Activated T-cell treated with anti-CD3 and anti-CD28 coated beads, Interleukin-2, amount 50 U/mL, for 1 hour (primary cell): ENCODE data around the gene ZFYVE19.
A peak's percentile ranks its signal among the peaks of the same experiment; 100 is the strongest.

Experiments used
- DNase-seq: peaks from one replicate; pipeline ENCODE4 v3.0.0-alpha.2; 2020

ZFYVE19 gene

GRCh38 chr15:40776537-40777141, 30.2 kb upstream of the ZFYVE19 start:
- DNase-seq, result no peak

GRCh38 chr15:40782609-40783227, 24.2 kb upstream of the ZFYVE19 start:
- peak; percentile 84 for DNase-seq

GRCh38 chr15:40785164-40785563, 21.7 kb upstream of the ZFYVE19 start:
- no peak for DNase-seq

GRCh38 chr15:40785814-40786213, 21.1 kb upstream of the ZFYVE19 start:
- DNase-seq, result no peak

- peak; percentile 50 for DNase-seq
Observed at GRCh38 chr15:40787344-40787841, 19.5 kb upstream of the ZFYVE19 start.

GRCh38 chr15:40787991-40788390, 18.9 kb upstream of the ZFYVE19 start:
- DNase-seq, result no peak

- no peak for DNase-seq
Observed at GRCh38 chr15:40789119-40789518, 17.8 kb upstream of the ZFYVE19 start.

GRCh38 chr15:40789999-40790398, 16.9 kb upstream of the ZFYVE19 start:
- no peak for DNase-seq

- no peak for DNase-seq
Observed at GRCh38 chr15:40790718-40791117, 16.2 kb upstream of the ZFYVE19 start.

- DNase-seq, result no peak
Observed at GRCh38 chr15:40792394-40792793, 14.5 kb upstream of the ZFYVE19 start.

- DNase-seq, result no peak
Observed at GRCh38 chr15:40793216-40793989, 13.5 kb upstream of the ZFYVE19 start.

- no peak for DNase-seq
Observed at GRCh38 chr15:40796041-40796440, 10.8 kb upstream of the ZFYVE19 start.

- no peak for DNase-seq
Observed at GRCh38 chr15:40796512-40796911, 10.4 kb upstream of the ZFYVE19 start.

GRCh38 chr15:40799523-40799922, 7.4 kb upstream of the ZFYVE19 start:
- DNase-seq, result no peak

GRCh38 chr15:40803076-40803475, 3.8 kb upstream of the ZFYVE19 start:
- no peak for DNase-seq

GRCh38 chr15:40803688-40804087, 3.2 kb upstream of the ZFYVE19 start:
- no peak for DNase-seq

- DNase-seq, result no peak
Observed at GRCh38 chr15:40806672-40807027, 239 bp upstream of the ZFYVE19 start.

GRCh38 chr15:40807888-40808461, 1.1 kb downstream of the ZFYVE19 start:
- DNase-seq, result no peak

- no peak for DNase-seq
Observed at GRCh38 chr15:40808861-40809450, 2.1 kb downstream of the ZFYVE19 start.

GRCh38 chr15:40812721-40813425, 6.0 kb downstream of the ZFYVE19 start:
- no peak for DNase-seq

- DNase-seq, result no peak
Observed at GRCh38 chr15:40815042-40815698, 8.3 kb downstream of the ZFYVE19 start.

- DNase-seq, result no peak
Observed at GRCh38 chr15:40819048-40819447, 12.2 kb downstream of the ZFYVE19 start.
